Tibial artery (tissue), 4 donors: ENCODE measurements around the gene CD46.

Experiments used
- DNase-seq, 2 donors: peaks; one replicate each; pipeline ENCODE4 v3.0.0-alpha.2; 2019
- H3K27ac ChIP-seq, 2 donors: fragments of 200-600 bp; sonication (generic) in 1 of 2; 1 replicate in 1 of 2; 2 replicates in 1 of 2; pipeline ENCODE4 v1.5.1; 2018 to 2019; ENCODE audit warnings: mild to moderate bottlenecking in 1 of 2
- H3K27me3 ChIP-seq, 2 donors: fragments of 200-600 bp; sonication (generic) in 1 of 2; one replicate each; pipeline versions ENCODE4 v1.5.1 to v1.6.0; 2016 to 2019
- H3K36me3 ChIP-seq, 3 donors: fragments of 200-600 bp; sonication (generic) in 2 of 3; one replicate each; pipeline ENCODE4 v1.5.1; 2016 to 2019; ENCODE audit warnings: mild to moderate bottlenecking in 2 of 3
- H3K4me1 ChIP-seq, 4 donors: fragments of 200-600 bp; sonication (generic) in 2 of 4; 1 replicate in 3 of 4; 2 replicates in 1 of 4; pipeline ENCODE4 v1.5.1; 2016 to 2019
- H3K4me3 ChIP-seq, 2 donors: fragments of 200-600 bp; sonication (generic) in 1 of 2; 1 replicate in 1 of 2; 2 replicates in 1 of 2; pipeline ENCODE4 v1.5.1; 2018 to 2019; ENCODE audit warnings: mild to moderate bottlenecking in 2 of 2
- H3K9me3 ChIP-seq, 3 donors: fragments of 200-600 bp; sonication (generic) in 1 of 3; one replicate each; pipeline ENCODE4 v1.5.1; 2016 to 2019
- intact Hi-C: fragments of 100-400 bp; cut with DNase I; formaldehyde crosslinking; loops from one replicate; pipeline ENCODE4 v1.15.0; 2023; ENCODE audit warnings: low total_unique reads
- TF ChIP-seq, protein P1 (sequence below), 2 experiments: fragments of 200-600 bp in 1 of 2; fragments of 450-650 bp in 1 of 2; IDR thresholded peaks; one replicate each; pipeline ENCODE4 v1.5.1; 2017 to 2019; ENCODE audit warnings: antibody characterized with exemption in 2 of 2, mild to moderate bottlenecking in 1 of 2, moderate library complexity in 1 of 2

CD46 gene

DNA sequence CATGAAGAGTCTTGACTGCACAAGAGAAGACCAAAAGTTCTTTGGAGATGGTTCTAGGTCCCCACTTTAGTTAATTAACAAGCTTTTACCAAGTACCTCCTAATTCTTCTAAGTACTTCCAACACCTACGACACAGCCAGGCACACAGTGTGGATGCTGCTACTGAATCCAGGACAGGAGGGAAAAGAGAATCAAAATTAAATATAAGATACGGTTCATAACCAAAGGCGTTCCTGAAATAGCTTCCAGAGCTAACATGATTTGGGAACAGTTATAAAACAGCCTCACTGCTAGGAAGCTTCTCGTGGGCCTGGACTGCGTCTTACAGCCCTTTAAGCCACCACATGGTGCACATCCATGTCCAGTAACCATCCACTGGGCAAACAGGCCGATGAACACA lies 84.1 kb downstream of the CD46 start:
- no peaks in the 10 kb centered on the region for H3K9me3 ChIP-seq
- intact Hi-C loops = no loop called here
- H3K36me3 ChIP-seq = no peaks in the 10 kb centered on the region
- no peaks in the 10 kb centered on the region for H3K27me3 ChIP-seq
- peaks cover 0 to 72% (median 54%) of the 10 kb centered on the region in 4 donors for H3K4me1 ChIP-seq
- peak in 1 of 2 donors; percentile 13 for DNase-seq
- peak overlapping the region; percentile 34 to 74 for H3K27ac ChIP-seq
- TF ChIP-seq, protein P1, sequence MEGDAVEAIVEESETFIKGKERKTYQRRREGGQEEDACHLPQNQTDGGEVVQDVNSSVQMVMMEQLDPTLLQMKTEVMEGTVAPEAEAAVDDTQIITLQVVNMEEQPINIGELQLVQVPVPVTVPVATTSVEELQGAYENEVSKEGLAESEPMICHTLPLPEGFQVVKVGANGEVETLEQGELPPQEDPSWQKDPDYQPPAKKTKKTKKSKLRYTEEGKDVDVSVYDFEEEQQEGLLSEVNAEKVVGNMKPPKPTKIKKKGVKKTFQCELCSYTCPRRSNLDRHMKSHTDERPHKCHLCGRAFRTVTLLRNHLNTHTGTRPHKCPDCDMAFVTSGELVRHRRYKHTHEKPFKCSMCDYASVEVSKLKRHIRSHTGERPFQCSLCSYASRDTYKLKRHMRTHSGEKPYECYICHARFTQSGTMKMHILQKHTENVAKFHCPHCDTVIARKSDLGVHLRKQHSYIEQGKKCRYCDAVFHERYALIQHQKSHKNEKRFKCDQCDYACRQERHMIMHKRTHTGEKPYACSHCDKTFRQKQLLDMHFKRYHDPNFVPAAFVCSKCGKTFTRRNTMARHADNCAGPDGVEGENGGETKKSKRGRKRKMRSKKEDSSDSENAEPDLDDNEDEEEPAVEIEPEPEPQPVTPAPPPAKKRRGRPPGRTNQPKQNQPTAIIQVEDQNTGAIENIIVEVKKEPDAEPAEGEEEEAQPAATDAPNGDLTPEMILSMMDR (IDR thresholded peaks at IDR 0.05) = no peak
- no peak overlapping the region for H3K4me3 ChIP-seq

DNA sequence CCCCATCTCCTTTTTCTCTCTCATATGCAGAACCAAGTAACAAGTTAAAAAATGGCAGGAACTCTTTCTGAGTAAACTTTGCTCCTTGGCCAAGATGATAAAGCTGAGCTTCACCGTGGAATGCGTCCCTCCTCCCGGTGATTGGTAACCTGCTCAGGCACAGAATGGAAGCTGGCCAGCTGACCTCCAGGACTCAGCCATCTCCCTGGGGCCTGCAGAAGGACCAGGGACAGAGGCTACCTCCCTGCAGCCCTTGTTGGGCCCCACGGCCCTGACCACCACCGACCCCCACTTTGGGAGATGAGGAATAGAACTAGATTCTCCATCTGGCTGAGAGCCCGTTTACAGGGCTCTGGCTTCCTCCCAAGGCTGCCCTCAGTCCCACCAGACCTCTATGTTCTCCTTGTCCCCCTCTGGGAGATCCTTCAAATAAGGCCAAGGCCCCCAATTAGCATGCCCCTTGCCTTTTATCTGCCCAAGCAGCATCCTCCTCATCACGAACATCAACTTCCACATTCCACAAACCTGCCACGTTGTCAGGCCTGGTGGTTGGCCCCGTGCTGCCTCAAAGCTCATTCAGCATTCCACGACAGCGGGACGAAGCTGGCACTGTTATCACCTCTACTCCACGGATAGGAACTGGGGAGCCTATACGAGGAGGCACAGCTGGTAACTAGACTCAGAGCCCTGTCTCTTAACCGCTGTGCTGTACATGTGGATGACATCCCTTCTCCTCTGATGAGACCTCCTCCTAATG lies 84.9 kb downstream of the CD46 start:
- peaks cover 0 to 67% (median 48%) of the 10 kb centered on the region in 4 donors for H3K4me1 ChIP-seq
- no peak overlapping the region for H3K4me3 ChIP-seq
- H3K27me3 ChIP-seq = no peaks in the 10 kb centered on the region
- H3K36me3 ChIP-seq = no peaks in the 10 kb centered on the region
- peak overlapping the region; percentile 52 to 74 for H3K27ac ChIP-seq
- intact Hi-C loops = no loop called here
- TF ChIP-seq, protein P1 (IDR thresholded peaks at IDR 0.05) = no peak
- peak in 1 of 2 donors; percentile 64 for DNase-seq
- no peaks in the 10 kb centered on the region for H3K9me3 ChIP-seq

DNA sequence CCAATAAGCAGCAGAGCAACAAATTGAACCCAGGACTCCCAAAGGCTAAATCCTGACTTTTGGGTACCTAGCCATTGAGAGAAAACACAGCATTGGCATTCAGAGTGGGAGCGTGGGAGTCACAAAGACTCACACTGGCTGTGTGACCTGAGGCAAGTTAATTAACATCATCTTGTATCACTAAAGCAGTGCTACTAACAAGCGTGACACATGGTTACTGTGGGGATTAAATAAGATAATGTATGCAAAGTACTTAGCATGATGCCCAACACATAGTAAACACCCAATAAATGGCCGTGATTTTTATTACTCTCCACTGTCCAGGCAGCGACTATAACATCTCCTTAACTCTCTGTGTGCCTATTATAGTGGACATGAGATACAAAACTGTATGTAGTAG lies 85.8 kb downstream of the CD46 start:
- H3K9me3 ChIP-seq = no peaks in the 10 kb centered on the region
- H3K36me3 ChIP-seq = no peaks in the 10 kb centered on the region
- H3K4me1 ChIP-seq = peaks cover 0 to 66% (median 47%) of the 10 kb centered on the region in 4 donors
- intact Hi-C loops = no loop called here
- H3K27me3 ChIP-seq = no peaks in the 10 kb centered on the region
- no peak for DNase-seq
- peak overlapping the region; percentile 52 to 74 for H3K27ac ChIP-seq
- TF ChIP-seq, protein P1 (IDR thresholded peaks at IDR 0.05) = no peak
- H3K4me3 ChIP-seq = no peak overlapping the region

DNA sequence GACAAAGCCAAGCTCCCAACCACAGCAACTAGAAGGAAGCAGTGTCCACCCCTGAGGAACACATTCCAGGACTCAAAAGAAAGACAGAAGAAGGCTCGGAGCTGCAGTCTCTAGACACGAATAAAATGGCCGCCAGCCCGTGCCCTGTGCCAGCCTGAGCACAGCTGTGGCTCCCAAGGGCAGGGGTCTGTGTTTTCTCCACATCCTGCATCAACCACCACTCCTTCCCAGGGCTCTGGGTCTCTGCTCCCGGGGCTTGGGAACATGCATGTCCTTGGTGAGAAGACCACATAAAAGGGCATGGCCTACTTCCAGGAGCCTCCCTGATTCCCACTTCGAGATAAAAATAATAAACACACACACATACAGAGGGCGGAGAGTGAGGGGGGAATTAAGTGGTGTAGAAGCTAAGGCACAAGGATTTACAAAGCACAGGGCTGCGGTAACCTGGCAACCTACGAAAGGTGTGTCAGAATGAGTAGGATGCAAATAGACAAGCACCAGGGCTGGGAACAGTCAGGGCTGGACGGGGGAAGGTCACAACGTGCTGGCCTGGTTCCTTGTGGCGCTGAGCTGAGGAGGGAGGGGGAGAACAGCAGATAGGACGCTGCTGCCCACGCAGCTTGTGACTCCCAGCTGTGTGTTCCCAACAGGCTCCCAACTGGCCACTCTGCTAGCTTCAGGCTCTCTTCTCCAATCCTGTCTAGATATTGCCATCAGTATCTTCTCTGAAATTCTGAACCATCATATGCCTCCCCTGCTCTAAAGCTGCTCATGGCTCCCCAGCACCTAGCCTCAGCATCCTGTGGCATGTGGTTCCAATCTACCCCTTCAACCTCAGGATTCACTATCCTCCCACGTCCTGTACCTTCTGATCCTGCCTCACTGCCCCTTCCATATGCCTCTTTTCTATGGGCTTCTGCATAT lies 86.6 kb downstream of the CD46 start:
- Histone ChIP-seq H3K4me1 (peaks cover 0 to 67% (median 44%) of the 10 kb centered on the region in 4 donors), H3K27me3 (no peaks in the 10 kb centered on the region), H3K27ac (peak overlapping the region; percentile 52 to 74), H3K9me3 (no peaks in the 10 kb centered on the region), H3K4me3 (no peak overlapping the region), H3K36me3 (no peaks in the 10 kb centered on the region)
- intact Hi-C loops = no loop called here
- TF ChIP-seq, protein P1 (IDR thresholded peaks at IDR 0.05) = no peak
- DNase-seq = peak; percentile 60 to 71

DNA sequence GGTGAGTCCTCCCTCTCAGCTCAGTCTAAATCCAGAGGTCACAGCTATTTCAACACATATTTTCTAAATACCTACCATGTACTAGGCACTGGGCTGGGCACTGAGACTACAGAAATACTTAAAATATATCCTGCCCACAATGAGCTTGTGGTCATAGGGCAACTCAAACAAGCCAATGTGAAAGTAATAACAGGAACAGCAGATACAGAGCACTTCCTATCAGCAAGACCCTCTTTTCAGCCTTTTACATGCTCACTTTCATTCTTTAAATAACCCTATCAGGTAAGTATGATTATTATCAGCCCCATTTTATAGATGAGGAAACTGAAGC lies 87.2 kb downstream of the CD46 start:
- Histone ChIP-seq H3K4me3 (no peak overlapping the region), H3K27me3 (no peaks in the 10 kb centered on the region), H3K9me3 (no peaks in the 10 kb centered on the region), H3K4me1 (peaks cover 0 to 71% (median 44%) of the 10 kb centered on the region in 4 donors), H3K36me3 (no peaks in the 10 kb centered on the region), H3K27ac (peak overlapping the region; percentile 52 to 74)
- DNase-seq = no peak
- intact Hi-C loops = no loop called here
- TF ChIP-seq, protein P1 (IDR thresholded peaks at IDR 0.05) = no peak
